ENCODE results near the gene PFDN2. TPM values are rescaled to one million over a fixed set of nuclear protein-coding genes. Genes with fewer than 3 reads are reported as not detected.

PFDN2 gene
- total and polyA plus RNA-seq, 2 of the 8 experiments (the other 6 are each of a cell fraction or from before 2014, with no cell fraction given) = 66.2 to 71.2 TPM

DNA sequence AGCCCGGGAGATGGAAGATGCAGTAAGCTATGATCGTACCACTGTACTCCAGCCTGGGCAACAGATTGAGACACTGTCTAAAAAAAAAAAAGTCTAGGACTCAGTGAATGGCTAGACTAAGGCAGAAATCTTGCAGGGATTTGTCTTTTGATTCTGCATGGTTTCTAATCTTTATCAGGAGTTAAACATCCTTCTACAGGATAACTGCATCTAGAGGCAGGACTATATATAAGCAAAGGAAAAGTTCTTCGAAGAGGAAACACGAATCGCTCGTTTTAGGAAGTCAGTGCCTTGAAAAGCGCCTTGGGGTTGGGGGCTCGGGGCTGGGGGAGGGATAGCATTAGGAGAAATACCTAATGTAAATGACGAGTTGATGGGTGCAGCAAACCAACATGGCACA is 35.3 kb upstream of the PFDN2 start (continued):
- TF ChIP-seq KDM1A (IDR thresholded peaks at IDR 0.05; ENCODE audit: borderline replicate concordance, low read length) (no peak), RAD21 (IDR thresholded peaks at IDR 0.05 in 1 of 2, conservative IDR thresholded peaks at IDR 0.05 in 1 of 2; ENCODE audit: low read depth in 2 of 2, low read length in 2 of 2) (no peak)

Measured in H1 (cell line).